Upper lobe of left lung (tissue), 6 donors: ENCODE results near the gene UBA1. TPM values are rescaled to one million over a fixed set of nuclear protein-coding genes. Genes with fewer than 3 reads are reported as not detected.

ENCODE experiments used
- ATAC-seq, 2 donors: fragments of 200-7000 bp; cut with Tn5 transposase; one replicate each; pipeline ENCODE4 v1.9.1; 2022; ENCODE audit warnings: mild to moderate bottlenecking in 2 of 2, moderate library complexity in 2 of 2; ENCODE audit not compliant: low FRiP score in 2 of 2
- DNase-seq, 2 donors: peaks; one replicate each; pipeline ENCODE4 v3.0.0-alpha.2; 2019 to 2020
- H3K27ac ChIP-seq, 4 donors: fragments of 200-600 bp; sonication (generic); one replicate each; pipeline ENCODE4 v1.5.1; 2016 to 2019
- H3K27me3 ChIP-seq, 4 donors: fragments of 200-600 bp; sonication (generic); one replicate each; pipeline ENCODE4 v1.5.1; 2017 to 2019
- H3K36me3 ChIP-seq, 4 donors: fragments of 200-600 bp; sonication (generic); one replicate each; pipeline ENCODE4 v1.5.1; 2016 to 2019
- H3K4me1 ChIP-seq, 4 donors: fragments of 200-600 bp; sonication (generic); one replicate each; pipeline ENCODE4 v1.5.1; 2018 to 2019
- H3K4me3 ChIP-seq, 4 donors: fragments of 200-600 bp; sonication (generic); one replicate each; pipeline ENCODE4 v1.5.1; 2017 to 2019; ENCODE audit warnings: mild to moderate bottlenecking in 2 of 4, moderate library complexity in 1 of 4
- H3K9me3 ChIP-seq, 4 donors: fragments of 200-600 bp; sonication (generic); one replicate each; pipeline ENCODE4 v1.5.1; 2018 to 2019
- EP300 ChIP-seq, 4 donors: sonication (generic); formaldehyde crosslinking; IDR thresholded peaks; one replicate each; pipeline ENCODE4 v1.5.1; 2017; ENCODE audit warnings: antibody characterized with exemption in 4 of 4, control low read depth in 2 of 4
- POLR2A ChIP-seq, 4 donors: fragments of 450-650 bp; IDR thresholded peaks; one replicate each; pipeline ENCODE4 v1.5.1; 2016 to 2017; ENCODE audit warnings: antibody characterized with exemption in 4 of 4, mild to moderate bottlenecking in 2 of 4
- POLR2AphosphoS5 ChIP-seq, 2 donors: sonication (generic); formaldehyde crosslinking; IDR thresholded peaks; one replicate each; pipeline ENCODE4 v1.5.1; 2017; ENCODE audit warnings: antibody characterized with exemption in 2 of 2
- WGBS, 2 donors: methylation state at CpG; one replicate each; pipeline ENCODE4 v1.1.5; 2017 to 2018; 5-methylcytosine and 5-hydroxymethylcytosine counted together
- total RNA-seq, 6 donors: library from RNA; depleted of rRNA in 4 of 6; stranded (reverse); fragments of >200 nt in 4 of 6; gene quantifications; one replicate each; pipeline versions ENCODE4 v1.1.0 to v1.2.1, GENCODE V29; 2016 to 2021
- TF ChIP-seq, protein P1 (sequence below), 6 experiments: fragments of 450-650 bp in 4 of 6; fragments of 200-600 bp in 2 of 6; sonication (generic) in 2 of 6; IDR thresholded peaks; one replicate each; pipeline ENCODE4 v1.5.1; 2016 to 2019; ENCODE audit warnings: antibody characterized with exemption in 6 of 6
- donor health status: DM: no; HTN: no; CAD: no; lungs with moderate emphysema.
- donor health status: DM: no; HTN: yes; CAD: no; lungs with severe emphysema.

The UBA1 gene
- total RNA-seq, 6 donors from 2014 or later = 128 to 186 (median 173) TPM

DNA sequence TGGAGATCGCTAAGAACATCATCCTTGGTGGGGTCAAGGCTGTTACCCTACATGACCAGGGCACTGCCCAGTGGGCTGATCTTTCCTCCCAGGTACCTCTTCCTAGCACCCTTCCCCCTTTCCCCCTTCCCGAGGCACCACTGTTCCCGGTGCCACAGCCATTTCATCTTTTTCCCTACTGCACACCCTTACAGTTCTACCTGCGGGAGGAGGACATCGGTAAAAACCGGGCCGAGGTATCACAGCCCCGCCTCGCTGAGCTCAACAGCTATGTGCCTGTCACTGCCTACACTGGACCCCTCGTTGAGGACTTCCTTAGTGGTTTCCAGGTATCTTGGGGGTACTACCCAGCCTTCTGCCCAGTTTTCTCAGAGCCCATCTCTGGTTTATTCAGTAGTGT, 5.7 kb downstream of the UBA1 start:
- 90 to 98% methylated on average over 8 to 10 of the region's 10 CpGs for WGBS, 2 donors
- H3K36me3 ChIP-seq = peaks cover 8 to 69% (median 47%) of the 10 kb centered on the region in 4 donors

DNA sequence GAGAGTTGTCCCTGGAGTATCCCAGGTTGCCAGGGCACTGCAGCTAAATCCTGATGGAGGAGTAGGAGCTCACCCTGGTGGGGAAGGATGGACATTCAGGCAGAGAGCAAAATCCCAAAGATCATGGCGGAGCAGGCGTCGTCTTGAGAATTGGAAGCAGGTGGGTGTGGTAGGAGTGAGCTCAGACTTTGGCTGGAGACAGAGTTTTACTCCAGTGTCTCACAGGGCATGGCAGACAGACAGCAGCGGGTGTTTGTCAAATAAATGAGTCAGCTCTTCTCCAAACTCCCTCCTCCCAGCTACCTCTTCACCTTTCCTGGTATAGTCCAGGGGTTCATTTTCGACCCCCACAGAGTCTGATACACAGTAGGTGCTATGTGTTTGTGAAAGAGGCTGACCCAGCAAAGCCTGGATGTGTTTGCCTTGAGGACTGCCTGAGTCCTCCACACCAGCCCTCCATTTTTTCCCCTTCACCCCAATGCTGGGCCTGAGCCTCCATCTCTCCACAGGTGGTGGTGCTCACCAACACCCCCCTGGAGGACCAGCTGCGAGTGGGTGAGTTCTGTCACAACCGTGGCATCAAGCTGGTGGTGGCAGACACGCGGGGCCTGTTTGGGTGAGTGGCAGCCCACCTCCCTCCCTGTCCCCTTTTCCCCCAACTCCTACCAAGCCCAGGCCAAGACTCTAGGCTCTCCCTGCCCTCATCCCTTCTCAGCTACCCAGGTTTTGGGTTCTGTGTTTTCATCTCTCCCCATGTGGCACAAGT, 6.9 kb downstream of the UBA1 start:
- TF ChIP-seq, protein P1, sequence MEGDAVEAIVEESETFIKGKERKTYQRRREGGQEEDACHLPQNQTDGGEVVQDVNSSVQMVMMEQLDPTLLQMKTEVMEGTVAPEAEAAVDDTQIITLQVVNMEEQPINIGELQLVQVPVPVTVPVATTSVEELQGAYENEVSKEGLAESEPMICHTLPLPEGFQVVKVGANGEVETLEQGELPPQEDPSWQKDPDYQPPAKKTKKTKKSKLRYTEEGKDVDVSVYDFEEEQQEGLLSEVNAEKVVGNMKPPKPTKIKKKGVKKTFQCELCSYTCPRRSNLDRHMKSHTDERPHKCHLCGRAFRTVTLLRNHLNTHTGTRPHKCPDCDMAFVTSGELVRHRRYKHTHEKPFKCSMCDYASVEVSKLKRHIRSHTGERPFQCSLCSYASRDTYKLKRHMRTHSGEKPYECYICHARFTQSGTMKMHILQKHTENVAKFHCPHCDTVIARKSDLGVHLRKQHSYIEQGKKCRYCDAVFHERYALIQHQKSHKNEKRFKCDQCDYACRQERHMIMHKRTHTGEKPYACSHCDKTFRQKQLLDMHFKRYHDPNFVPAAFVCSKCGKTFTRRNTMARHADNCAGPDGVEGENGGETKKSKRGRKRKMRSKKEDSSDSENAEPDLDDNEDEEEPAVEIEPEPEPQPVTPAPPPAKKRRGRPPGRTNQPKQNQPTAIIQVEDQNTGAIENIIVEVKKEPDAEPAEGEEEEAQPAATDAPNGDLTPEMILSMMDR (IDR thresholded peaks at IDR 0.05) = no peak
- TF ChIP-seq POLR2A (IDR thresholded peaks at IDR 0.05) (no peak), EP300 (IDR thresholded peaks at IDR 0.05) (no peak), POLR2AphosphoS5 (IDR thresholded peaks at IDR 0.05) (no peak)
- Histone ChIP-seq H3K9me3 (no peaks in the 10 kb centered on the region), H3K36me3 (peaks cover 8 to 82% (median 56%) of the 10 kb centered on the region in 4 donors), H3K4me1 (peaks cover 12 to 28% (median 17%) of the 10 kb centered on the region in 4 donors), H3K4me3 (no peak overlapping the region), H3K27me3 (no peaks in the 10 kb centered on the region), H3K27ac (no peak overlapping the region)
- DNase-seq (no peak), ATAC-seq (peak in 1 of 2 donors; percentile 91)
- 80 to 88% methylated on average over 1 to 9 of the region's 9 CpGs for WGBS, 2 donors

More for the DNA sequence above, 5.7 kb downstream of the UBA1 start:
- Histone ChIP-seq H3K27ac (peak overlapping the region in 1 of 4 donors; percentile 26), H3K27me3 (no peaks in the 10 kb centered on the region), H3K4me3 (no peak overlapping the region), H3K4me1 (peaks cover 24 to 40% (median 27%) of the 10 kb centered on the region in 4 donors), H3K9me3 (no peaks in the 10 kb centered on the region)
- TF ChIP-seq, protein P1 (IDR thresholded peaks at IDR 0.05) = no peak
- no peak for TF ChIP-seq EP300 (IDR thresholded peaks at IDR 0.05)
- TF ChIP-seq POLR2A (IDR thresholded peaks at IDR 0.05) = no peak
- no peak for TF ChIP-seq POLR2AphosphoS5 (IDR thresholded peaks at IDR 0.05)
- ATAC-seq (no peak), DNase-seq (no peak)

DNA sequence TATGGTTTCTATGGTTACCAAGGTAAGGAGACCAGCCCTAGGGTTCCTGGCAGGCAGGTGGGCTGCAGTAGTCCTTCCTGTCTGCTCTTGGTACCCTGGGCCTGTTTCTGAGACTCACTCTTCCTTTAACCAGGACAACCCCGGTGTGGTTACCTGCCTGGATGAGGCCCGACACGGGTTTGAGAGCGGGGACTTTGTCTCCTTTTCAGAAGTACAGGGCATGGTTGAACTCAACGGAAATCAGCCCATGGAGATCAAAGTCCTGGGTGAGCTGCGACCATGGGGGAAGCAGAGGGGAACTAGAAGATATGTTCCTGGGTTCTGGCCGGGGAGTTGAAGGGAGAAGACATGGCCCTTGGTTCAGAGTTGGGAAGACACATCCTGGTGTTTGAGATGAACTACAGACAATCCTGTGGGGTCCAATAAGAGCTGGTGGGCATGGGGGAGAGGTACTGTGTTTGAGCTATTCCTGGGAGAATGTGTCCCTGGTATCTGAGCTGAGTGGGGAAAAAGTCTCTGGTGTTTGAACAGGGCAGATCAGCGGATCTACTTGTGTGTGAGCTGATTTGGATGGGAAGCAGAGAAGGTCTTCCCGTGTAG, 7.8 kb downstream of the UBA1 start:
- ATAC-seq = no peak
- H3K4me1 ChIP-seq = peaks cover 6 to 19% (median 9%) of the 10 kb centered on the region in 4 donors
- no peak overlapping the region for H3K27ac ChIP-seq
- 90 to 94% methylated on average over 3 to 8 of the region's 9 CpGs for WGBS, 2 donors
- H3K27me3 ChIP-seq = no peaks in the 10 kb centered on the region
- peaks cover 8 to 91% (median 64%) of the 10 kb centered on the region in 4 donors for H3K36me3 ChIP-seq
- no peaks in the 10 kb centered on the region for H3K9me3 ChIP-seq
- no peak for DNase-seq
- TF ChIP-seq, protein P1 (IDR thresholded peaks at IDR 0.05) = no peak
- no peak for TF ChIP-seq POLR2A (IDR thresholded peaks at IDR 0.05)
- H3K4me3 ChIP-seq = no peak overlapping the region

DNA sequence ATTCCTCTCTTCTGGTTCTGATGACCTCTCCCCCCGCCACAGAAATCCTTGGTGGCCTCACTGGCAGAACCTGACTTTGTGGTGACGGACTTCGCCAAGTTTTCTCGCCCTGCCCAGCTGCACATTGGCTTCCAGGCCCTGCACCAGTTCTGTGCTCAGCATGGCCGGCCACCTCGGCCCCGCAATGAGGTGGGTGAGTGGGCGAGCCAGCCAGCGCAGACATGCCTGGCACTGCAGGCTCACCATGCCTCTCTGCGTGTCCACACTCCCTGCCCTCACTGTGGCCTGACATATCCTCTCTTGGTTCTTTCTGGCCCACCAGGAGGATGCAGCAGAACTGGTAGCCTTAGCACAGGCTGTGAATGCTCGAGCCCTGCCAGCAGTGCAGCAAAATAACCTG, 8.7 kb downstream of the UBA1 start:
- 99% methylated on average over 9 to 11 of the region's 11 CpGs for WGBS, 2 donors
- H3K36me3 ChIP-seq = peaks cover 8 to 93% (median 68%) of the 10 kb centered on the region in 4 donors
- DNase-seq = no peak

More for the DNA sequence above, 8.7 kb downstream of the UBA1 start:
- ATAC-seq = no peak
- H3K4me3 ChIP-seq = no peak overlapping the region
- H3K9me3 ChIP-seq = no peaks in the 10 kb centered on the region
- H3K4me1 ChIP-seq = peaks cover 0 to 10% (median 4%) of the 10 kb centered on the region in 4 donors
- no peaks in the 10 kb centered on the region for H3K27me3 ChIP-seq
- H3K27ac ChIP-seq = no peak overlapping the region
- TF ChIP-seq POLR2A (IDR thresholded peaks at IDR 0.05) (no peak), EP300 (IDR thresholded peaks at IDR 0.05) (no peak), POLR2AphosphoS5 (IDR thresholded peaks at IDR 0.05) (no peak)
- TF ChIP-seq, protein P1 (IDR thresholded peaks at IDR 0.05) = no peak
